Activated T-helper 2 cell treated with anti-CD3 and anti-CD28 coated beads, Interferon-gamma antibody, Interleukin-2, Interleukin-4, amounts not matched to agents 10 μg/mL and 5 μg/mL and 100 μg/mL, durations not matched to agents 14 hours and 24 hours and 36 hours (primary cell): ENCODE measurements around the gene MCC. TPM values are rescaled to one million over a fixed set of nuclear protein-coding genes. Genes with fewer than 3 reads are reported as not detected.

Source experiments
- DNase-seq: peaks from one replicate; pipeline ENCODE4 v3.0.0; 2021; ENCODE audit warnings: low spot score
- H3K27ac Mint-ChIP-seq: one replicate; pipeline ENCODE4 v1.8.0; 2021; ENCODE audit warnings: mixed read lengths
- H3K27me3 Mint-ChIP-seq: one replicate; pipeline ENCODE4 v1.8.0; 2021; ENCODE audit warnings: low read depth, mixed read lengths
- H3K36me3 Mint-ChIP-seq: one replicate; pipeline ENCODE4 v1.8.0; 2021; ENCODE audit warnings: low read depth, mixed read lengths
- H3K4me1 Mint-ChIP-seq: one replicate; pipeline ENCODE4 v1.8.0; 2021; ENCODE audit warnings: low read depth, mixed read lengths
- H3K4me3 Mint-ChIP-seq: one replicate; pipeline ENCODE4 v1.8.0; 2021; ENCODE audit warnings: low read depth, mild to moderate bottlenecking, moderate library complexity, mixed read lengths
- H3K9me3 Mint-ChIP-seq: one replicate; pipeline ENCODE4 v1.8.0; 2021; ENCODE audit warnings: mixed read lengths
- intact Hi-C: fragments of 100-400 bp; cut with micrococcal nuclease; formaldehyde crosslinking; loops from one replicate; pipeline ENCODE4 v1.15.1; 2023
- total RNA-seq: library from RNA; stranded (reverse); gene quantifications from 2 replicates; pipeline ENCODE4 v1.2.3, GENCODE V29; 2022

MCC gene
- total RNA-seq, 1 donor from 2014 or later = 2.1 TPM

DNA sequence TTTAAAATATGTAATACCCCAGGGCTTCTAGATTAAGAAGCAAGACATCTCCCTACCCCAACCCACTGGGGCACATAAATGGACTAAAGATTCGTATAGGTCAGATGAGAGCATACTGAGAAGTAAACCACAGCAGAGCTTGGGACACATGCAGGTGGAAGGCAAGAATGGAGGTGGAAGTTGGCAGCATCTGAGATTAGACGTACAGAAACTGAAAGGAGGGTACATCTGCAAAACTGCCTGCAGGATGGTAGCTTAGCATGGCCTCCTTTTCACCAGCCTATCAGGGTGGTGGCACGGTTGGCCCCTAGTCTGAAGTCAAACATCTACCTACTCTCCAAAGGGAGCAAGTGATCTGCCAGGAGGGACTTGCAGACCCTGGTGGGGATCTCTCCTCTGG is 235.2 kb downstream of the MCC start:
- intact Hi-C loops = no loop called here
- H3K4me1 Mint-ChIP-seq = no peaks in the 10 kb centered on the region
- no peak for DNase-seq
- H3K27ac Mint-ChIP-seq = no peak overlapping the region
- H3K27me3 Mint-ChIP-seq = peaks cover 51% of the 10 kb centered on the region
- H3K9me3 Mint-ChIP-seq = no peaks in the 10 kb centered on the region
- H3K36me3 Mint-ChIP-seq = no peaks in the 10 kb centered on the region
- H3K4me3 Mint-ChIP-seq = no peak overlapping the region

DNA sequence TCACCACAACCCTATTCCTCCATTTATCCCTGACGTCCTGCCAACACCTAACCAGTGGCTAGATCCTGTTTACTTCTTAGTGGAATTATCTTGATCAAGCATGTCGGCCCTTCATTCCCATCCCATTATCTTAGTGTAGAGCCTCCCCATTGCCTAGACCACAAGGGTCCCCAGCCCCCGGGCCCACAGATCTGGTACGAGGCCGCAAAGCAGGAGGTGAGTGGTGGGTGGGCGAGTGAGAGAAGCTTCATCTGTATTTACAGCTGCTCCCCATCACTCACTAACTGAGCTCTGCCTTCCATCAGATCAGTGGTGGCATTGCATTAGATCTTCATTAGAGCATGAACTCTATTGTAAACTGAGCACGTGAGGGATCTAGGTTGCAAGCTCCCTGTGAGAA is 236.2 kb downstream of the MCC start:
- DNase-seq = no peak
- Mint-ChIP-seq H3K27ac (no peak overlapping the region), H3K36me3 (no peaks in the 10 kb centered on the region), H3K4me3 (no peak overlapping the region), H3K4me1 (no peaks in the 10 kb centered on the region), H3K9me3 (no peaks in the 10 kb centered on the region), H3K27me3 (peaks cover 51% of the 10 kb centered on the region)
- intact Hi-C loops = no loop called here

GRCh38 chr5:113250341-113250953 is 237.8 kb downstream of the MCC start:
- DNase-seq = no peak
- peaks cover 53% of the 10 kb centered on the region for H3K27me3 Mint-ChIP-seq
- no peak overlapping the region for H3K27ac Mint-ChIP-seq
- no peaks in the 10 kb centered on the region for H3K9me3 Mint-ChIP-seq
- no peak overlapping the region for H3K4me3 Mint-ChIP-seq
- intact Hi-C loops = no loop called here
- H3K36me3 Mint-ChIP-seq = no peaks in the 10 kb centered on the region
- peaks cover 5% of the 10 kb centered on the region for H3K4me1 Mint-ChIP-seq

DNA sequence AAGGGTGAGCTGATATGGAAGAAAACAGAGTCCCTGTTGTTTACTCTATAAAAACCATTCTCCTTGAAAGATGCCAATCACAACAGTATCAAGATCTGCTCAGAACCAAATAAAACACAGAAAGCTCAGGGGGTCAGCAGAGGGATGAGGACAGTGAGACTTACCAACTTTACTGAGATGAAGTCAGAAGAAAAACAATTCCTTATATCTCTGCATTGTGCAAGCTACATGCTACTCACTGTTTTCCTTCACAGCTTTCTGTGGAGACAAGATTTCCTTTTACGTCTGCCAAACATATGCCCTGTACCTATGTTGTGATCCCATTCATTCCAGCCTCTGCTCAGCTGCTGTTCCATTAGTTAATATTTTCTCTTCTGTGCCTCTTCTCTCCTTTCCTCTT is 239.0 kb downstream of the MCC start:
- H3K36me3 Mint-ChIP-seq = no peaks in the 10 kb centered on the region
- peaks cover 8% of the 10 kb centered on the region for H3K4me1 Mint-ChIP-seq
- no peak overlapping the region for H3K4me3 Mint-ChIP-seq
- H3K27me3 Mint-ChIP-seq = peaks cover 49% of the 10 kb centered on the region
- intact Hi-C loops = no loop called here
- no peak for DNase-seq
- H3K27ac Mint-ChIP-seq = no peak overlapping the region
- no peaks in the 10 kb centered on the region for H3K9me3 Mint-ChIP-seq

GRCh38 chr5:113246361-113246870 is 241.8 kb downstream of the MCC start:
- Mint-ChIP-seq H3K27ac (no peak overlapping the region), H3K4me3 (no peak overlapping the region), H3K9me3 (no peaks in the 10 kb centered on the region)

GRCh38 chr5:113245427-113246225 is 242.6 kb downstream of the MCC start:
- Mint-ChIP-seq H3K27ac (no peak overlapping the region), H3K27me3 (peaks cover 53% of the 10 kb centered on the region), H3K9me3 (no peaks in the 10 kb centered on the region), H3K4me3 (no peak overlapping the region), H3K36me3 (no peaks in the 10 kb centered on the region), H3K4me1 (peaks cover 8% of the 10 kb centered on the region)
- DNase-seq = no peak
- intact Hi-C loops = no loop called here

More at GRCh38 chr5:113246361-113246870, 241.8 kb downstream of the MCC start:
- Mint-ChIP-seq H3K27me3 (peaks cover 53% of the 10 kb centered on the region), H3K4me1 (peaks cover 8% of the 10 kb centered on the region), H3K36me3 (no peaks in the 10 kb centered on the region)
- intact Hi-C loops = no loop called here
- no peak for DNase-seq

DNA sequence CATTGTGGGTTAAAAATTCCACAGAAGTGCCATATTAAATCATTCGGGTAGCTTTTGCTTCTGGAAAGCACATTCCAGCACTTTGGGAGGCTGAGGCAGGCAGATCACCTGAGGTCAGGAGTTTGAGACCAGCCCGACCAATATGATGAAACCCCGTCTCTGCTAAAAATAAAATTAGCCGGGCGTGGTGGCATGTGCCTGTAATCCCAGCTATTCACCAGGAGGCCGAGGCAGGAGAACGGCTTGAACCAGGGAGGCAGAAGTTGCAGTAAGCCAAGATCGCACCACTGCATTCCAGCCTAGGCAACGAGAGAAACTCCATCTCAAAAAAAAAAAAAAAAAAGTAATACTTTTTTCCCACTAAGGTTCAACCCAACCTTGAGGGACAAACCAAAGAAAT is 243.3 kb downstream of the MCC start:
- Mint-ChIP-seq H3K4me1 (peaks cover 8% of the 10 kb centered on the region), H3K4me3 (no peak overlapping the region), H3K27me3 (peaks cover 54% of the 10 kb centered on the region), H3K36me3 (no peaks in the 10 kb centered on the region), H3K9me3 (no peaks in the 10 kb centered on the region), H3K27ac (no peak overlapping the region)
- intact Hi-C loops = no loop called here
- no peak for DNase-seq

GRCh38 chr5:113243349-113243664 is 244.9 kb downstream of the MCC start:
- no peak for DNase-seq
- no peaks in the 10 kb centered on the region for H3K9me3 Mint-ChIP-seq
- peaks cover 49% of the 10 kb centered on the region for H3K27me3 Mint-ChIP-seq
- H3K27ac Mint-ChIP-seq = no peak overlapping the region
- intact Hi-C loops = no loop called here
- no peak overlapping the region for H3K4me3 Mint-ChIP-seq
- no peaks in the 10 kb centered on the region for H3K36me3 Mint-ChIP-seq
- H3K4me1 Mint-ChIP-seq = peaks cover 8% of the 10 kb centered on the region

GRCh38 chr5:113242481-113243348 is 245.5 kb downstream of the MCC start:
- intact Hi-C loops = no loop called here
- Mint-ChIP-seq H3K27ac (no peak overlapping the region), H3K27me3 (peaks cover 53% of the 10 kb centered on the region), H3K4me1 (peaks cover 8% of the 10 kb centered on the region), H3K36me3 (no peaks in the 10 kb centered on the region), H3K9me3 (no peaks in the 10 kb centered on the region), H3K4me3 (no peak overlapping the region)
- DNase-seq = no peak

GRCh38 chr5:113240951-113241726 is 247.1 kb downstream of the MCC start:
- Mint-ChIP-seq H3K36me3 (no peaks in the 10 kb centered on the region), H3K4me3 (no peak overlapping the region), H3K4me1 (peaks cover 8% of the 10 kb centered on the region), H3K27me3 (peaks cover 53% of the 10 kb centered on the region), H3K27ac (no peak overlapping the region), H3K9me3 (no peaks in the 10 kb centered on the region)
- intact Hi-C loops = no loop called here
- no peak for DNase-seq

DNA sequence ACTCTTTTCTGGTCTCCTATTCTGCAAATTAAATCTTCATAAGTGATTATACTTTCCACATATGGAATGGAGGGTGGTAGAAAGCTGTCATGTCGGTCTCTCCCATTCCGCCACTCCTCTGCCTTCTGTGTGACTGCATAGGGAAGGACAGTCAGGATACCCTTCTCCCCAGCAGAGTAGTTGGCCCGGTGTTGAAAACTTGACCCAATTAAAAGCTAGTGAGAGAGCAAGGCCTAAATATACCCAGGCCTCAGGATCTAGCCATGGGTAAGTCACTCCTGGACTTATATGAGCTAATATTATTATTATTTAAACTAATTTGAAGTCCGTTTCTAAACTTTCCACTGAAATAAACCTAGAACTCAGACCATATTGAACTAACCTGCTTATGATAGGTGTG is 248.2 kb downstream of the MCC start:
- Mint-ChIP-seq H3K27me3 (peaks cover 50% of the 10 kb centered on the region), H3K36me3 (no peaks in the 10 kb centered on the region), H3K9me3 (no peaks in the 10 kb centered on the region), H3K4me3 (no peak overlapping the region), H3K27ac (no peak overlapping the region), H3K4me1 (no peaks in the 10 kb centered on the region)
- DNase-seq = no peak
- intact Hi-C loops = no loop called here

GRCh38 chr5:113237893-113238292 is 250.4 kb downstream of the MCC start:
- peaks cover 49% of the 10 kb centered on the region for H3K27me3 Mint-ChIP-seq
- no peak overlapping the region for H3K27ac Mint-ChIP-seq
- no peaks in the 10 kb centered on the region for H3K9me3 Mint-ChIP-seq
- intact Hi-C loops = no loop called here
- H3K4me3 Mint-ChIP-seq = no peak overlapping the region
- no peaks in the 10 kb centered on the region for H3K4me1 Mint-ChIP-seq
- no peaks in the 10 kb centered on the region for H3K36me3 Mint-ChIP-seq
- no peak for DNase-seq
